Brain microvascular endothelial cell (primary cell): ENCODE results near the gene RANBP9.

ENCODE experiments used
- DNase-seq: peaks from one replicate; pipeline ENCODE4 v3.0.0-alpha.2; 2020
- H3K27ac ChIP-seq: fragments of 250-450 bp; sonication (Bioruptor Pico); 2 replicates; pipeline ENCODE4 v1.5.1; 2020; ENCODE audit warnings: mild to moderate bottlenecking, moderate library complexity
- H3K27me3 ChIP-seq: fragments of 250-450 bp; sonication (Bioruptor Pico); replicated peaks from 2 replicates; pipeline ENCODE4 v1.5.1; 2020; ENCODE audit warnings: mild to moderate bottlenecking
- H3K36me3 ChIP-seq: fragments of 250-450 bp; sonication (Bioruptor Pico); replicated peaks from 2 replicates; pipeline ENCODE4 v1.5.1; 2020; ENCODE audit warnings: mild to moderate bottlenecking
- H3K4me3 ChIP-seq: 2 replicates; pipeline ENCODE4 v1.5.1; 2011; ENCODE audit warnings: low read depth, mild to moderate bottlenecking, control low read depth, low read length, moderate library complexity
- CTCF ChIP-seq: IDR thresholded peaks from 2 replicates; pipeline ENCODE4 v1.5.1; 2011; ENCODE audit warnings: low read depth, mild to moderate bottlenecking, moderate library complexity, low read length, control low read depth, inconsistent platforms; ENCODE audit errors: missing control alignments
- in situ Hi-C: cut with HindIII; loops from 2 replicates; pipeline ENCODE4 v1.10.0; 2017; ENCODE audit warnings: low sequenced_read_pairs, low pct_ligation_motif_present

RANBP9 gene

GRCh38 chr6:13655700-13656099, 55.9 kb downstream of the RANBP9 start:
- no peak overlapping the region for H3K4me3 ChIP-seq
- in situ Hi-C loops = no loop called here
- H3K27me3 ChIP-seq = no peaks in the 10 kb centered on the region
- no peak overlapping the region for H3K27ac ChIP-seq
- H3K36me3 ChIP-seq = no peaks in the 10 kb centered on the region
- TF ChIP-seq CTCF = no peak
- DNase-seq = no peak

GRCh38 chr6:13654496-13654895, 57.1 kb downstream of the RANBP9 start:
- in situ Hi-C loops = no loop called here
- Histone ChIP-seq H3K27ac (no peak overlapping the region), H3K36me3 (no peaks in the 10 kb centered on the region), H3K4me3 (no peak overlapping the region), H3K27me3 (no peaks in the 10 kb centered on the region)
- TF ChIP-seq CTCF = no peak
- DNase-seq = no peak

- in situ Hi-C loops = no loop called here
- TF ChIP-seq CTCF = no peak
- H3K27me3 ChIP-seq = no peaks in the 10 kb centered on the region
- H3K27ac ChIP-seq = no peak overlapping the region
- no peak overlapping the region for H3K4me3 ChIP-seq
- no peaks in the 10 kb centered on the region for H3K36me3 ChIP-seq
- DNase-seq = peak; percentile 37
Measured at GRCh38 chr6:13653296-13653695, 58.3 kb downstream of the RANBP9 start.

GRCh38 chr6:13649393-13649792, 62.2 kb downstream of the RANBP9 start:
- H3K36me3 ChIP-seq = no peaks in the 10 kb centered on the region
- no peak for DNase-seq
- H3K27ac ChIP-seq = no peak overlapping the region
- no peak for TF ChIP-seq CTCF
- in situ Hi-C loops = no loop called here
- no peaks in the 10 kb centered on the region for H3K27me3 ChIP-seq
- no peak overlapping the region for H3K4me3 ChIP-seq

GRCh38 chr6:13648850-13649249, 62.8 kb downstream of the RANBP9 start:
- Histone ChIP-seq H3K4me3 (no peak overlapping the region), H3K36me3 (no peaks in the 10 kb centered on the region), H3K27ac (no peak overlapping the region), H3K27me3 (no peaks in the 10 kb centered on the region)
- no peak for TF ChIP-seq CTCF
- in situ Hi-C loops = no loop called here
- DNase-seq = no peak

- in situ Hi-C loops = no loop called here
- DNase-seq = no peak
- peaks cover 5% of the 10 kb centered on the region for H3K36me3 ChIP-seq
- TF ChIP-seq CTCF = no peak
- H3K27ac ChIP-seq = no peak overlapping the region
- H3K4me3 ChIP-seq = no peak overlapping the region
- H3K27me3 ChIP-seq = no peaks in the 10 kb centered on the region
Measured at GRCh38 chr6:13643125-13643524, 68.5 kb downstream of the RANBP9 start.
